Fibroblast of mammary gland (primary cell): ENCODE data around the gene AMER2.

Experiments
- DNase-seq: peaks from one replicate; pipeline ENCODE4 v3.0.0-alpha.2; 2010; ENCODE audit warnings: low read depth
- H3K4me3 ChIP-seq: 2 replicates; pipeline ENCODE4 v1.5.1; 2011; ENCODE audit warnings: low read depth, mild to moderate bottlenecking, low read length, moderate library complexity; ENCODE audit not compliant: control insufficient read depth
- TF ChIP-seq, protein P1 (sequence below): conservative IDR thresholded peaks from 2 replicates; pipeline ENCODE4 v1.5.1; 2011; ENCODE audit warnings: low read depth, low read length, inconsistent platforms; ENCODE audit not compliant: control insufficient read depth, insufficient read depth

The AMER2 gene

DNA sequence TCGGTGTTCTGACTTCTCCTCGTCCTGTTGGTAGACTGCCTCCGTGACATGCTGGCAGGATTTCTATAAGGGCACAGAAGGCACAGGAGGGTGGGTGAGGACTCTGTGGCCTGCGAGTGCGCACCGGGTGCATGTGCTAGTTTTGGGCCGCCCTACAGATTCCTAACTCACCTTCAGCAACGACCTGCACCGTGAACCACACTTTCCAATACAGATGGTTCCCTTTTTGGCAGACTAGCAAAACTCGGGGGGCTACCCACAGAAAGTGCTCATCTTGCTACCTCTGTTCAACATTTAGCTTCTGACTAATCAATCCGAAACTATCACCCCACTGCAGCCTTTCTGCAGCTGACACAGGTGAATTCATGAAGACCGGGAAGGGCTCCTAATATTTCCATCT lies 14.1 kb upstream of the AMER2 start:
- no peak for DNase-seq
- TF ChIP-seq, protein P1, sequence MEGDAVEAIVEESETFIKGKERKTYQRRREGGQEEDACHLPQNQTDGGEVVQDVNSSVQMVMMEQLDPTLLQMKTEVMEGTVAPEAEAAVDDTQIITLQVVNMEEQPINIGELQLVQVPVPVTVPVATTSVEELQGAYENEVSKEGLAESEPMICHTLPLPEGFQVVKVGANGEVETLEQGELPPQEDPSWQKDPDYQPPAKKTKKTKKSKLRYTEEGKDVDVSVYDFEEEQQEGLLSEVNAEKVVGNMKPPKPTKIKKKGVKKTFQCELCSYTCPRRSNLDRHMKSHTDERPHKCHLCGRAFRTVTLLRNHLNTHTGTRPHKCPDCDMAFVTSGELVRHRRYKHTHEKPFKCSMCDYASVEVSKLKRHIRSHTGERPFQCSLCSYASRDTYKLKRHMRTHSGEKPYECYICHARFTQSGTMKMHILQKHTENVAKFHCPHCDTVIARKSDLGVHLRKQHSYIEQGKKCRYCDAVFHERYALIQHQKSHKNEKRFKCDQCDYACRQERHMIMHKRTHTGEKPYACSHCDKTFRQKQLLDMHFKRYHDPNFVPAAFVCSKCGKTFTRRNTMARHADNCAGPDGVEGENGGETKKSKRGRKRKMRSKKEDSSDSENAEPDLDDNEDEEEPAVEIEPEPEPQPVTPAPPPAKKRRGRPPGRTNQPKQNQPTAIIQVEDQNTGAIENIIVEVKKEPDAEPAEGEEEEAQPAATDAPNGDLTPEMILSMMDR = no peak
- H3K4me3 ChIP-seq = no peak overlapping the region

DNA sequence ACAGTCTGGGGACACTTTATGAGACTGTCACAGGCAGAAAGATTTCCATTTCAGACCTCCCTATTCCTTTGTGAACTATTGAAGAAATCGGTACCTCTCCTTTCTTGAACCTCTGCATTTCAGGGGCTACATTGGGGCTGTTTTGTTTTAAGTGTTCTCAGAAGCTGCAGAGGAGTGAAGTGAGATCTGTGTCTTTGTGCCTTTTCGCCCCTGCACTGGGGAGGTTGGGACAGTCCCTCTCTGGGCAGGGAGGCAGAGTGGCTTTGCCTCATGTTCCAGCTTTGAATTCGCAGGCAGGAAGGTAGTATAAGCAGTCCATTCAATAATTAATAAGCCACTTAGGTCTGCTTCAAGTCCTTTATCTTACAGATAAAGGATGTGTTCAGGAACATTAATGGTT lies 9.5 kb upstream of the AMER2 start:
- H3K4me3 ChIP-seq = no peak overlapping the region
- TF ChIP-seq, protein P1 = no peak

DNA sequence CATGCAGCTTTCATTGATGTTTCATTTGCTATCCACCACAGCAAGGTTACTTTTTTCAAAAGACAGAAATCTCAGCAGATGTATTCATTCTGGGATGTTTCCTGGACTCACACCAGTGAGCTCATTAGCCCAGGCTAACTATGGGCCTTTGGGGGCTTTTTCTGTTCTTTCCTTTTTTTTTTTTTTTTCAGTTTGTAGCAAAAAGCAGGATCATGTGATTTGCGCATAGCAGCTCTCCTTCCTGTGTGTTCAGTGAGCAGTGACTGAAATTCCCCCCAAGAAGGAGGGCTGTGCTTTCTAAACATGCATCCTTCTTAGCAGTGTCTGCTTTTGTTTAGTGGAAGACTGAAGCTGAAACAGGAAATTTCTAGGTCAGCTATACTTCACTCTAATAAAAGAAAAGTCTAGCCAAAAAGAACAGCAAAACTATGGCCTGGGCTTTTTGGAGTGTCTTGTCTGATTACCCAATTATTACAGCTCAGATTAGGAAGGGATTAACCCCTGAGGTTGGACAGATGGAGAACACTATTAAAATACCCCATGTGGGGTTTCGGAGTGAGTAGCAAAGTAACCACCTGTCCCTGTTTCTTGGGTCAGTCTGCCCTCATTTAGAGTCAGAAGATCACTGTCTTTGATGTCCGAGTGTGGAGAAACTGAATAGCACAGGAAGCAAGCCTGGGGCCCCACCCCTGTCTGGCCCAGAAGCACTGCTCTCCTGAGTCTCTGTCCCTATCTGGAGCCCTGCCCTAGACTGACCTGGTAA lies 8.9 kb upstream of the AMER2 start:
- no peak overlapping the region for H3K4me3 ChIP-seq
- TF ChIP-seq, protein P1 = no peak
- no peak for DNase-seq

More for the DNA sequence above, 9.5 kb upstream of the AMER2 start:
- DNase-seq = no peak

DNA sequence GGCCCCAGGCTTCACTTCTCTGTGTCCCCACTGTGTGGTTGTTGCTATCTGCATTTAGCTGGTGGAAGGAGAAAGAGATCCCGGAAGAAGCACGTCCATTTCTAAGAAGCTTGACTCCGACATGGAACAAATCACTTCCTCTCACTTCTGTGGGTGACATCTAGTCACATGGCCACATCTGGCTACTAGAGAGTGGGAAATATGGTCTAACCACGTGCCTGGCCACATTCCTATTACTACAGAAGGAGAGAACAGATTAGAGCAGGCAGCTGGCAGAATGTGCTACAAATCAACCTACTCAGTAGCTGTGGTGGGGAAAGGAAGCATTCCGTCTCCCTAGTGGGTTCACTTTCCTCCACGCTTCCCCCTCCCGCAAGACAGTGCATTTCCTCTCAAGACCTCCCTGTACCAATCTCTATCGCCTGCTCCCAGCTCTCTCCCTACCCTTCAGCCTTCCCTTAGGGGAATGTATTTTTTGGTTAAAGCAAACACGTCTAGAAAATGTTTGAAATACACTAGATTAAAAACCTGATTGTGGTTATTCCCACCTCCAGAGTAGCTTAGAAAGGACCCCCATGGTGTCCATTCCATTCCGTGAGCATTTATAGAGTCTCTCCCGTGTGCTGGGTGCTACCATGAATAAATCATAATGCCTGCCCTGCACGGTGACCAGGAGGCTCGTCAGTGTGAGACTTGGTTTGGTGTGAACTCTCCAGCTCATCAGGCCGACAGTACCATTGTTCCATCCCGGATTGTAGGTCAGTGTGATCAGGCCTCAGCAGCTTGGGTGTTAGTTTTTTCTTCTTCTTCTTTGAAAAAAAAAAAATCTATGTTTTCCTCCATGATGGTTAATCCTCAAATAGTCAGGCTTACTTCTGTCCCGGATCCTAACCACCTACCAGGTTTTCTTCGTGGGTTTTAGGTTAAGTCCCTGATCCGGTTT lies 8.0 kb upstream of the AMER2 start:
- TF ChIP-seq, protein P1 = no peak
- no peak overlapping the region for H3K4me3 ChIP-seq
- no peak for DNase-seq

DNA sequence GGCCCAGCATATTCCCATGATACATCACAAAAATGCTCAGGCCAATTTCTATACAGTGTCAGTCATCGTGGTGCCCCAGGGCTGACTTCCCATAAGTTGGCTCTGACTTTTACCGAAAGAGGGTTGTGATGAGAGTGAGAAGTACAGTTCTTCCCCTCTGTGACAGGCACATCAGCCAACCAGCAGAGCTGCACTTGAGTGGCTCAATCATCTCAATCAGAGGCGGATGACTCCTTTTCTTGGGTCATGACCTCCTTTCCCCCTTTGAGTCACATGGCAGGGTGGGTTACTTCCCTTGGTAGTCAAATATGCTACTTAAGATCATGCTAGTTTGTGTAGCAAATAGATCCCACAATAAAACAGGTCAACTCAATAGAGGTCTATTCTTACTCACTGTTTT lies 6.9 kb upstream of the AMER2 start:
- DNase-seq = no peak
- TF ChIP-seq, protein P1 = no peak
- H3K4me3 ChIP-seq = no peak overlapping the region

DNA sequence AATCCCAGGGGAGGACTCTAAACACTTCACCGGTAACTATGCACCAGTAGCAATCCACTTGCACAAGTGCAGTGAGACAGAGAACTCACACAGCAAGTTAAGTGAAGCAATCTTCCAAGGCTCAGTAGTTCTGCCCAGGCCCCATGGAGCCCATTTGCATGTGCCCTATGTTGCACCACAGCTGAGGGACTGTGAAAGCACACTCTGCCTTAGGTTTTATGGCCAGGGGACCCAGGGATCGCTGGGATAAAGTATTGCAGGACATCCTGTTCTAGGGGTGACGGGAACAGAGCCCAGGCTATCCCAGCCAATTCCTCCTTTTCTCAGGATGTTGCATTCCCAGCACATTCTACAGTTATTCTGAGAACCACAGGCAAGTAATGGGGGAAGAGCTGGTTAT lies 6.0 kb upstream of the AMER2 start:
- TF ChIP-seq, protein P1 = no peak
- DNase-seq = no peak

More for the DNA sequence above, 6.0 kb upstream of the AMER2 start:
- H3K4me3 ChIP-seq = no peak overlapping the region
